ENCODE data around the gene YAP1.

YAP1 gene

DNA sequence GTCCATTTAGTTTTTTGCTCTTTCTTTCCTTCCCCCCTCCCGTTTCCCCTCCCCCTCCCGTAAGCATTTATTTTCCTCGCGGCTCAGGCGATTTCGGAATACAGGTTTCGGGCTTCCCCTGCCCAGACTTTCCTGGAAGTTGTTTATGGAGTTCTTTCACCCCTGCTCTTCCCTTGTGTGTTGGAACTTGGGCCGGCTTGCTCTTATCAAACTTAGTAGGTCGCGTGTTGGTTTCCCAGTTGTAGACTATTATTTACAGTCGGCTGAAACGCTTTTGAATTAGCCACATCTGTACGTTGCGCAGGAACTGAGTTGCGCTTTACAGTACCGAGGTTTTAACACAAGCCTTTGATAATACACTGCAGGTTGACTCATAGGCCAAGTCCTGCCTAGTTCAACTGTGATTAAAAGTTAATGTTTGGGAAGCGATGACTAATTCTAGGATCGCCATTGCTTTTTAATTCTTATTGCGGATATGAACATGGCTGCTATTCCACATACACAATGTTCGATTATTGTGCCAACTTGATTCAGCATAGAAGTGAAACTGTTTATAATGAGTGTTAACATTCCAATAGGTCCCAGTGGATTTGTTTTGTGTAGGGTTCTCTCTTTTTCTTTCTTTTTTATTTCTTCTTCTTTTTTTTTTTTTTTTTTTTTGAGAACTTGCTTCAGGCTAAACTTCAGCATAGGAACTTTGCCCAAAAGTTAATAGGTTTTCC is 1.7 kb downstream of the YAP1 start (continued):
- TF ChIP-seq, protein P1, sequence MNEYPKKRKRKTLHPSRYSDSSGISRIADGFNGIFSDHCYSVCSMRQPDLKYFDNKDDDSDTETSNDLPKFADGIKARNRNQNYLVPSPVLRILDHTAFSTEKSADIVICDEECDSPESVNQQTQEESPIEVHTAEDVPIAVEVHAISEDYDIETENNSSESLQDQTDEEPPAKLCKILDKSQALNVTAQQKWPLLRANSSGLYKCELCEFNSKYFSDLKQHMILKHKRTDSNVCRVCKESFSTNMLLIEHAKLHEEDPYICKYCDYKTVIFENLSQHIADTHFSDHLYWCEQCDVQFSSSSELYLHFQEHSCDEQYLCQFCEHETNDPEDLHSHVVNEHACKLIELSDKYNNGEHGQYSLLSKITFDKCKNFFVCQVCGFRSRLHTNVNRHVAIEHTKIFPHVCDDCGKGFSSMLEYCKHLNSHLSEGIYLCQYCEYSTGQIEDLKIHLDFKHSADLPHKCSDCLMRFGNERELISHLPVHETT (tag by site-specific recombination; IDR thresholded peaks at IDR 0.05): no peak
- TF ChIP-seq ZNF184 (tag by site-specific recombination; IDR thresholded peaks at IDR 0.05) (no peak), ZNF791 (tag by site-specific recombination; IDR thresholded peaks at IDR 0.05) (no peak), ZNF335 (tag by site-specific recombination; conservative IDR thresholded peaks at IDR 0.05) (0 out of 2 replicates have a peak, but pooled peaks have one; percentile 62), GLI2 (tag by site-specific recombination; IDR thresholded peaks at IDR 0.05; ENCODE audit: borderline replicate concordance, low read depth) (no peak), GLI4 (tag by site-specific recombination; IDR thresholded peaks at IDR 0.05) (no peak), ZBTB48 (tag by site-specific recombination; IDR thresholded peaks at IDR 0.05) (no peak), TCF7L2 (IDR thresholded peaks at IDR 0.05; ENCODE audit: borderline replicate concordance, low read depth, low read length) (peak; percentile 60; the same call in 1 of the 2 replicates), ZNF146 (tag by site-specific recombination; IDR thresholded peaks at IDR 0.05) (no peak), ZNF670 (tag by site-specific recombination; IDR thresholded peaks at IDR 0.05; ENCODE audit: low read depth) (no peak), ZNF155 (tag by site-specific recombination; IDR thresholded peaks at IDR 0.05) (no peak), ZNF19 (tag by site-specific recombination; IDR thresholded peaks at IDR 0.05; ENCODE audit: low read depth) (no peak), ZNF549 (tag by site-specific recombination; IDR thresholded peaks at IDR 0.05) (no peak), SCRT2 (tag by site-specific recombination; IDR thresholded peaks at IDR 0.05) (no peak), TRIM28 (IDR thresholded peaks at IDR 0.05; ENCODE audit: borderline replicate concordance, low read length) (peak; percentile 69; the same call in 1 of the 2 replicates), ZEB2 (tag by site-specific recombination; IDR thresholded peaks at IDR 0.05) (peak; percentile 54; the same call in 1 of the 2 replicates), ZNF558 (tag by site-specific recombination; IDR thresholded peaks at IDR 0.05) (no peak), ZNF76 (tag by site-specific recombination; IDR thresholded peaks at IDR 0.05; ENCODE audit: borderline replicate concordance, low read depth) (no peak), EGR2 (tag by site-specific recombination; IDR thresholded peaks at IDR 0.05; ENCODE audit: low read depth) (no peak), HOXC10 (CRISPR knock-in tag; IDR thresholded peaks at IDR 0.05) (no peak), KLF7 (tag by site-specific recombination; IDR thresholded peaks at IDR 0.05; ENCODE audit: borderline replicate concordance) (no peak), ZNF830 (tag by site-specific recombination; IDR thresholded peaks at IDR 0.05; ENCODE audit: low read depth) (no peak), ZNF391 (tag by site-specific recombination; IDR thresholded peaks at IDR 0.05; ENCODE audit: borderline replicate concordance, low read depth) (no peak; the same call in 1 of the 2 replicates), ZFP69B (tag by site-specific recombination; IDR thresholded peaks at IDR 0.05) (no peak)
- TF ChIP-seq, protein P2, sequence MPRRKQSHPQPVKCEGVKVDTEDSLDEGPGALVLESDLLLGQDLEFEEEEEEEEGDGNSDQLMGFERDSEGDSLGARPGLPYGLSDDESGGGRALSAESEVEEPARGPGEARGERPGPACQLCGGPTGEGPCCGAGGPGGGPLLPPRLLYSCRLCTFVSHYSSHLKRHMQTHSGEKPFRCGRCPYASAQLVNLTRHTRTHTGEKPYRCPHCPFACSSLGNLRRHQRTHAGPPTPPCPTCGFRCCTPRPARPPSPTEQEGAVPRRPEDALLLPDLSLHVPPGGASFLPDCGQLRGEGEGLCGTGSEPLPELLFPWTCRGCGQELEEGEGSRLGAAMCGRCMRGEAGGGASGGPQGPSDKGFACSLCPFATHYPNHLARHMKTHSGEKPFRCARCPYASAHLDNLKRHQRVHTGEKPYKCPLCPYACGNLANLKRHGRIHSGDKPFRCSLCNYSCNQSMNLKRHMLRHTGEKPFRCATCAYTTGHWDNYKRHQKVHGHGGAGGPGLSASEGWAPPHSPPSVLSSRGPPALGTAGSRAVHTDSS (tag by site-specific recombination; IDR thresholded peaks at IDR 0.05): no peak
- TF ChIP-seq, protein P3, sequence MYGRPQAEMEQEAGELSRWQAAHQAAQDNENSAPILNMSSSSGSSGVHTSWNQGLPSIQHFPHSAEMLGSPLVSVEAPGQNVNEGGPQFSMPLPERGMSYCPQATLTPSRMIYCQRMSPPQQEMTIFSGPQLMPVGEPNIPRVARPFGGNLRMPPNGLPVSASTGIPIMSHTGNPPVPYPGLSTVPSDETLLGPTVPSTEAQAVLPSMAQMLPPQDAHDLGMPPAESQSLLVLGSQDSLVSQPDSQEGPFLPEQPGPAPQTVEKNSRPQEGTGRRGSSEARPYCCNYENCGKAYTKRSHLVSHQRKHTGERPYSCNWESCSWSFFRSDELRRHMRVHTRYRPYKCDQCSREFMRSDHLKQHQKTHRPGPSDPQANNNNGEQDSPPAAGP (tag by site-specific recombination; IDR thresholded peaks at IDR 0.05): peak; percentile 28; the same call in 1 of the 2 replicates
- TF ChIP-seq, protein P4, sequence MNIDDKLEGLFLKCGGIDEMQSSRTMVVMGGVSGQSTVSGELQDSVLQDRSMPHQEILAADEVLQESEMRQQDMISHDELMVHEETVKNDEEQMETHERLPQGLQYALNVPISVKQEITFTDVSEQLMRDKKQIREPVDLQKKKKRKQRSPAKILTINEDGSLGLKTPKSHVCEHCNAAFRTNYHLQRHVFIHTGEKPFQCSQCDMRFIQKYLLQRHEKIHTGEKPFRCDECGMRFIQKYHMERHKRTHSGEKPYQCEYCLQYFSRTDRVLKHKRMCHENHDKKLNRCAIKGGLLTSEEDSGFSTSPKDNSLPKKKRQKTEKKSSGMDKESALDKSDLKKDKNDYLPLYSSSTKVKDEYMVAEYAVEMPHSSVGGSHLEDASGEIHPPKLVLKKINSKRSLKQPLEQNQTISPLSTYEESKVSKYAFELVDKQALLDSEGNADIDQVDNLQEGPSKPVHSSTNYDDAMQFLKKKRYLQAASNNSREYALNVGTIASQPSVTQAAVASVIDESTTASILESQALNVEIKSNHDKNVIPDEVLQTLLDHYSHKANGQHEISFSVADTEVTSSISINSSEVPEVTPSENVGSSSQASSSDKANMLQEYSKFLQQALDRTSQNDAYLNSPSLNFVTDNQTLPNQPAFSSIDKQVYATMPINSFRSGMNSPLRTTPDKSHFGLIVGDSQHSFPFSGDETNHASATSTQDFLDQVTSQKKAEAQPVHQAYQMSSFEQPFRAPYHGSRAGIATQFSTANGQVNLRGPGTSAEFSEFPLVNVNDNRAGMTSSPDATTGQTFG (tag by site-specific recombination; IDR thresholded peaks at IDR 0.05; ENCODE audit: borderline replicate concordance): no peak
- TF ChIP-seq, protein P5, sequence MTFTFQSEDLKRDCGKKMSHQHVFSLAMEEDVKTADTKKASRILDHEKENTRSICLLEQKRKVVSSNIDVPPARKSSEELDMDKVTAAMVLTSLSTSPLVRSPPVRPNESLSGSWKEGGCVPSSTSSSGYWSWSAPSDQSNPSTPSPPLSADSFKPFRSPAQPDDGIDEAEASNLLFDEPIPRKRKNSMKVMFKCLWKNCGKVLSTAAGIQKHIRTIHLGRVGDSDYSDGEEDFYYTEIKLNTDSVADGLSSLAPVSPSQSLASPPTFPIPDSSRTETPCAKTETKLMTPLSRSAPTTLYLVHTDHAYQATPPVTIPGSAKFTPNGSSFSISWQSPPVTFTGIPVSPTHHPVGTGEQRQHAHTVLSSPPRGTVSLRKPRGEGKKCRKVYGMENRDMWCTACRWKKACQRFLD (tag by site-specific recombination; IDR thresholded peaks at IDR 0.05): no peak
- TF ChIP-seq, protein P6, sequence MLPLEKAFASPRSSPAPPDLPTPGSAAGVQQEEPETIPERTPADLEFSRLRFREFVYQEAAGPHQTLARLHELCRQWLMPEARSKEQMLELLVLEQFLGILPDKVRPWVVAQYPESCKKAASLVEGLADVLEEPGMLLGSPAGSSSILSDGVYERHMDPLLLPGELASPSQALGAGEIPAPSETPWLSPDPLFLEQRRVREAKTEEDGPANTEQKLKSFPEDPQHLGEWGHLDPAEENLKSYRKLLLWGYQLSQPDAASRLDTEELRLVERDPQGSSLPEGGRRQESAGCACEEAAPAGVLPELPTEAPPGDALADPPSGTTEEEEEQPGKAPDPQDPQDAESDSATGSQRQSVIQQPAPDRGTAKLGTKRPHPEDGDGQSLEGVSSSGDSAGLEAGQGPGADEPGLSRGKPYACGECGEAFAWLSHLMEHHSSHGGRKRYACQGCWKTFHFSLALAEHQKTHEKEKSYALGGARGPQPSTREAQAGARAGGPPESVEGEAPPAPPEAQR (tag by site-specific recombination; IDR thresholded peaks at IDR 0.05): no peak
- TF ChIP-seq, protein P7, sequence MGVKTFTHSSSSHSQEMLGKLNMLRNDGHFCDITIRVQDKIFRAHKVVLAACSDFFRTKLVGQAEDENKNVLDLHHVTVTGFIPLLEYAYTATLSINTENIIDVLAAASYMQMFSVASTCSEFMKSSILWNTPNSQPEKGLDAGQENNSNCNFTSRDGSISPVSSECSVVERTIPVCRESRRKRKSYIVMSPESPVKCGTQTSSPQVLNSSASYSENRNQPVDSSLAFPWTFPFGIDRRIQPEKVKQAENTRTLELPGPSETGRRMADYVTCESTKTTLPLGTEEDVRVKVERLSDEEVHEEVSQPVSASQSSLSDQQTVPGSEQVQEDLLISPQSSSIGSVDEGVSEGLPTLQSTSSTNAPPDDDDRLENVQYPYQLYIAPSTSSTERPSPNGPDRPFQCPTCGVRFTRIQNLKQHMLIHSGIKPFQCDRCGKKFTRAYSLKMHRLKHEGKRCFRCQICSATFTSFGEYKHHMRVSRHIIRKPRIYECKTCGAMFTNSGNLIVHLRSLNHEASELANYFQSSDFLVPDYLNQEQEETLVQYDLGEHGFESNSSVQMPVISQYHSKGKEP (tag by site-specific recombination; IDR thresholded peaks at IDR 0.05): no peak

All from HEK293 (cell line).